ENCODE data around the gene CFAP251.
A peak's percentile ranks its signal among the peaks of the same experiment; 100 is the strongest.
"Not testable (repeated sequence)": the region's sequence is repeated elsewhere in the genome, so short reads cannot be mapped to it uniquely, and the experiment has no call there.

CFAP251 gene

GRCh38 chr12:121983536-121984210, 65.3 kb downstream of the CFAP251 start:
- H3K4me3 ChIP-seq (ENCODE audit: low read depth, low read length): no peak overlapping the region
- no peak for TF ChIP-seq CTCF (IDR thresholded peaks at IDR 0.05; ENCODE audit: insufficient read depth, low read depth, low read length, missing control alignments)
- DNase-seq (ENCODE audit: low read depth): no peak

GRCh38 chr12:121986489-121987245, 68.3 kb downstream of the CFAP251 start:
- DNase-seq (ENCODE audit: low read depth): no peak
- H3K4me3 ChIP-seq (ENCODE audit: low read depth, low read length): no peak overlapping the region
- TF ChIP-seq CTCF (IDR thresholded peaks at IDR 0.05; ENCODE audit: insufficient read depth, low read depth, low read length, missing control alignments): no peak

- H3K4me3 ChIP-seq (ENCODE audit: low read depth, low read length); DNase-seq (ENCODE audit: low read depth): not testable (repeated sequence)
Measured at GRCh38 chr12:121988519-121988918, 70.1 kb downstream of the CFAP251 start.

GRCh38 chr12:121989276-121990113, 71.1 kb downstream of the CFAP251 start:
- no peak for DNase-seq (ENCODE audit: low read depth)
- TF ChIP-seq CTCF (IDR thresholded peaks at IDR 0.05; ENCODE audit: insufficient read depth, low read depth, low read length, missing control alignments): no peak
- H3K4me3 ChIP-seq (ENCODE audit: low read depth, low read length): no peak overlapping the region

GRCh38 chr12:121990114-121990647, 71.8 kb downstream of the CFAP251 start:
- no peak for TF ChIP-seq CTCF (IDR thresholded peaks at IDR 0.05; ENCODE audit: insufficient read depth, low read depth, low read length, missing control alignments)
- no peak for DNase-seq (ENCODE audit: low read depth)
- H3K4me3 ChIP-seq (ENCODE audit: low read depth, low read length): no peak overlapping the region

GRCh38 chr12:121990692-121991603, 72.6 kb downstream of the CFAP251 start:
- H3K4me3 ChIP-seq (ENCODE audit: low read depth, low read length): no peak overlapping the region
- no peak for TF ChIP-seq CTCF (IDR thresholded peaks at IDR 0.05; ENCODE audit: insufficient read depth, low read depth, low read length, missing control alignments)
- DNase-seq (ENCODE audit: low read depth): peak; percentile 94
